LNCaP clone FGC (cell line): ENCODE results near the gene ITGB3BP.

Experiments used
- DNase-seq: peaks from one replicate; pipeline ENCODE4 v3.0.0-alpha.2; 2011; ENCODE audit warnings: low read depth
- H3K4me3 ChIP-seq: 2 replicates; pipeline ENCODE4 v1.5.1; 2011; ENCODE audit warnings: mild to moderate bottlenecking, low read depth, low read length, control low read depth
- CTCF ChIP-seq: IDR thresholded peaks from 2 replicates; pipeline ENCODE4 v1.5.1; 2012; ENCODE audit warnings: mild to moderate bottlenecking; ENCODE audit not compliant: control insufficient read depth, insufficient read depth; ENCODE audit errors: extremely low read depth

The ITGB3BP gene

DNA sequence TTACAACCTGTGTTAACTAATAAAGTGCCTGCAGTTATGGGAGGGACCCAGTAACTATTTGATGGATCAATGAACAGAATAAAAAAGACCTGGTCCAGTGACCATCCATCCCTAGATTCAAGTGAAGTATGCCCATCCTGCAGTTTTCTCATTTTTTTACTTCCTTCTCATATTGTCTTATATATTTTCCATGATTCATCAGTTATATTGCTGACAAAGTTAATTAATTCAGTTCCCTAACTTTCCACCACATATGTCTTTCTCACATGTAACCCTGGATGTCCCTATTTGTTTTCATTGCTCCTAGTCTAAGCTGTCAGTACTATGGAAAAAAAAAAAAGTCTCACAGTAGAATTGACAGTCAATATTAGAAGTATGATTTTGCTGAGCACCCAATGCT is 64.3 kb downstream of the ITGB3BP start:
- TF ChIP-seq CTCF, result no peak
- no peak for DNase-seq
- H3K4me3 ChIP-seq, result no peak overlapping the region

DNA sequence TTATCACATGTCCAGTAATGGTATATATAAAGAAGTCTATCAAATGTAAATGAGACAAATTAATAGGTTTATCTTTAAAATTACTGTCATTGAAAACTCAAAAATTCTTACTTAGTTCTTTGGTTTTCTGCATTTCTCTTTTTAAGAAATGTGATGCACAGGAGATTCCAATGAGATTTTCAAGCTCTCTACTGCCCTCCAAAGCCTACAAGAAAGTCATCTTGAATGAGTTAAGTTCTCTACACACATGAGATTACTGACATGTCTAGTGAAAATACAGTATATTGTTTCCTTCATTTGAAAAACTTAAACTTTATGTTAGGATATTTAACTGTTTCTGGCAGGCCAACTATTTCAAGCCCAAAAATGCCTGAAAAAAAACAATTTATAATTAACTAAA is 68.8 kb downstream of the ITGB3BP start:
- peak; percentile 51 for TF ChIP-seq CTCF
- DNase-seq, result no peak
- no peak overlapping the region for H3K4me3 ChIP-seq

DNA sequence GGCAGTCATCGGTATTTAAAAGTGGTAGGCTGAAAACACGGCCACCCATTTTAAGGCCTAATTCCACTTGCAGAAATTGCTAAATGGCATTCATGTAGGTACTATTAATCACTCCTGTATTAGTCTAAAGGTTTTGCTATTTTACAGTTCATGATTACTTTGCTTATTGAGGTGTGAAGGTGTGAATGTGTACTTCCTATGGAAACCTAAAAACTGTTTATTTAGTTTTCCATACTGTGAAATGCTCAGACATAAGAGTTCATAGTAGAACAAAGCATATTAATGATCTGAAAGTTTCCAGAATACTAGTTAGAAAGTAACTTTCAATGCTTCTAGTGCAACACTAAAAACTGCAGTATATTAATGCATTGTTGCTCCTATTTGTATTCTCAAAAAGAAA is 69.8 kb downstream of the ITGB3BP start:
- TF ChIP-seq CTCF, result no peak
- no peak for DNase-seq
- no peak overlapping the region for H3K4me3 ChIP-seq

DNA sequence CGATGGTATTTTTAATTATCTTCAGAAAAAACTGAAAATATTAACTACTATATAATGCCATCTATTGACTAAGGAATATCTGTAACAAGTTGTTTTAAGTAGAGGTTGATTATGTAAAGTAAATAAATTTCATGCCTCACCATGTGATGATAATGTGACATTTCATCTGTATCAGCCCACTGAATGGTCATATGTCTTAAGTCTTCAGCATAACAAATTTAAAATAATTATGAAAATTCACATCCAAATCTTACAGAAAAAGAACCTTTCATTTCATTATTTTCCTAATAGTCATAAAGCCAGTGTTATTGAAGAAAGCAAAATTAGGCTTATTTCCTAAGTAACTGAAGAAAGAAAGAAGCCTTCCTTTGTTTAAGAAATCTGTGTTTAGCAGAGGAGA is 72.6 kb downstream of the ITGB3BP start:
- TF ChIP-seq CTCF, result no peak
- no peak overlapping the region for H3K4me3 ChIP-seq

DNA sequence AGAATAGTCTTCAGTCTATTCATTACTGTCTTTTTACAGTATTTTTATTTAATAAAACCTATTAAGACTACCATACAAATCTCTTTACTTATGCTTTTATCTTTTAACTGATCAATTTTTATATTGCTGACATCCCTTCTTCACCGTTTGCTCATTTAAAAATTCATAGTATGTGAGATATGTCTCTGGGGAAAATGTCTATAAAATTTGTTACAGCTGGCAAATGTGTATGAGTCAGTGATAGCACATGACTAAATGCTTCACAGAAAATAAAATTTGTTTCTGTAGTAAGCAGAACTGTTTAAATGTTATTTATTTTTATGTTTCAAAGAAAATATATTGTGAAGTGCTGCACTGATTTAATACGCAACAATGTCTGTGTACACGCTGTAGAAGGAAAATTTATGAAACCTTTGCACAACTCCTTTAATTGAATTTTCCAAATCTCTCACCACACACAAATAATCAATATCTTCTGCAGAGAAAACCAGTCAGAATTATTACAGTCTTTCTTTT is 74.2 kb downstream of the ITGB3BP start:
- no peak for TF ChIP-seq CTCF
- no peak for DNase-seq
- H3K4me3 ChIP-seq, result no peak overlapping the region

More for the DNA sequence above, 72.6 kb downstream of the ITGB3BP start:
- DNase-seq, result no peak

DNA sequence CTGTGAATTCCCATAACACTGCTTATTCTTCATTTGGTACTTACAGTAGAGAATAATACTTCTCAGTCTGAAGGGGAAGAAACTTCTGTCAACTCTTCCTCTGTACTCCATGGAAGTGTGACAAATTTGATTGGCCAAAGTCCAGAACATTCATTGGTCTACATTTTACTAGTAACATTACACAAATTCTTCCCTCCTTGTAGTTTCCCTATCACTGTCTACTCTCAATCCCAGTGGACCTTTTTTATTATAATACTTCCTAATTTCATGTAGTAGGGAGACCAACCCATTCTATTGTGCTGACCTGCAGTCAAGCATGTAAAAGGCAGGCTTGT is 80.9 kb downstream of the ITGB3BP start:
- no peak overlapping the region for H3K4me3 ChIP-seq
- no peak for DNase-seq
- TF ChIP-seq CTCF, result no peak

DNA sequence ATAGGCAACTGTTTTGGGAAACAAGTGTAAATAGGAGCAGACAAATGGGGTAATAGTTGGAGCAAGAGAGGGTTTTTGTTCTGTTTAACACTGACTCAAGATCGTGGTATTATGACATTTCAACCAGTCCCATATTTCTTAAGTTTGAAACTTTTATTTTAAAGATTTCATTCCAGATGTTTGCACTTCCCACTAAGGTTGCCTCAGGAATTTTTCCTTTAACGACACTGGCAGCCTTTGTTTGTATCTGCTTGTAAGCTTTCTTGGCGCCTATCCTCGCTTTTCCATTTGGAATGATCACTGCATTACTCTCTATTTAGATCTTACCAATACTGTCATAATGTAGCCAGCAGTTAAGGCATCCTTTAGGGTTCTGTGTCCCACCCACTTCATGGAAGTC is 87.9 kb downstream of the ITGB3BP start:
- TF ChIP-seq CTCF, result no peak
- DNase-seq, result no peak
- no peak overlapping the region for H3K4me3 ChIP-seq
